H9 (cell line): Measurements from ENCODE around the gene HNRNPF. TPM values are rescaled to one million over a fixed set of nuclear protein-coding genes. Genes with fewer than 3 reads are reported as not detected.

Experiments used
- DNase-seq: peaks from one replicate; pipeline ENCODE4 v3.0.0-alpha.2; 2017
- H2AFZ ChIP-seq: one replicate; pipeline ENCODE4 v1.6.1; 2013; ENCODE audit warnings: mild to moderate bottlenecking, low read length, control low read depth, moderate library complexity
- H2AK5ac ChIP-seq: 2 replicates; pipeline ENCODE4 v1.6.1; 2013; ENCODE audit warnings: low read length, control low read depth, mixed read lengths; ENCODE audit not compliant: insufficient read length
- H2BK120ac ChIP-seq: one replicate; pipeline ENCODE4 v1.6.1; 2013; ENCODE audit warnings: low read depth, mild to moderate bottlenecking, low read length, control low read depth, inconsistent platforms; ENCODE audit not compliant: poor library complexity, severe bottlenecking
- H2BK12ac ChIP-seq: 2 replicates; pipeline ENCODE4 v1.6.1; 2013; ENCODE audit warnings: low read length, control low read depth, mixed read lengths, low read depth; ENCODE audit not compliant: insufficient read length
- H2BK15ac ChIP-seq: 2 replicates; pipeline ENCODE4 v1.6.1; 2013; ENCODE audit warnings: low read depth, low read length, control low read depth
- H2BK20ac ChIP-seq: one replicate; pipeline ENCODE4 v1.6.1; 2013; ENCODE audit warnings: low read depth, mild to moderate bottlenecking, low read length, control low read depth, inconsistent platforms; ENCODE audit not compliant: poor library complexity, severe bottlenecking
- H2BK5ac ChIP-seq: 2 replicates; pipeline ENCODE4 v1.6.1; 2013; ENCODE audit warnings: low read length, control low read depth, mixed read lengths; ENCODE audit not compliant: insufficient read length
- H3K14ac ChIP-seq: 2 replicates; pipeline ENCODE4 v1.6.1; 2013; ENCODE audit warnings: low read length, control low read depth; ENCODE audit not compliant: insufficient read depth
- H3K18ac ChIP-seq: 2 replicates; pipeline ENCODE4 v1.6.1; 2013; ENCODE audit warnings: low read depth, mild to moderate bottlenecking, mixed read lengths, low read length, control low read depth; ENCODE audit not compliant: insufficient read length
- H3K23ac ChIP-seq: 2 replicates; pipeline ENCODE4 v1.6.1; 2013; ENCODE audit warnings: low read length, control low read depth, mixed read lengths, low read depth; ENCODE audit not compliant: insufficient read length
- H3K23me2 ChIP-seq: 2 replicates; pipeline ENCODE4 v1.6.1; 2013; ENCODE audit warnings: low read depth, mild to moderate bottlenecking, mixed read lengths, low read length, control low read depth; ENCODE audit not compliant: insufficient read length, poor library complexity, severe bottlenecking
- H3K27ac ChIP-seq: 2 replicates; pipeline ENCODE4 v1.5.1; 2013; ENCODE audit warnings: low read length, control low read depth, mixed read lengths, low read depth; ENCODE audit not compliant: insufficient read length
- H3K27me3 ChIP-seq: 2 replicates; pipeline ENCODE4 v1.6.1; 2013; ENCODE audit warnings: low read length, control low read depth, inconsistent platforms; ENCODE audit not compliant: insufficient read depth
- H3K4ac ChIP-seq: 2 replicates; pipeline ENCODE4 v1.6.1; 2013; ENCODE audit warnings: low read depth, mild to moderate bottlenecking, control low read depth, inconsistent platforms, low read length, moderate library complexity
- H3K4me1 ChIP-seq: 2 replicates; pipeline ENCODE4 v1.6.1; 2013; ENCODE audit warnings: low read length, control low read depth, inconsistent platforms; ENCODE audit not compliant: insufficient read depth
- H3K4me2 ChIP-seq: 2 replicates; pipeline ENCODE4 v1.6.1; 2013; ENCODE audit warnings: low read length, control low read depth, mixed read lengths; ENCODE audit not compliant: insufficient read length, insufficient read depth
- H3K56ac ChIP-seq: 2 replicates; pipeline ENCODE4 v1.6.1; 2013; ENCODE audit warnings: low read depth, mild to moderate bottlenecking, mixed read lengths, low read length, control low read depth; ENCODE audit not compliant: insufficient read length
- H3K79me1 ChIP-seq: 2 replicates; pipeline ENCODE4 v1.6.1; 2013; ENCODE audit warnings: low read depth, mild to moderate bottlenecking, moderate library complexity, low read length, control low read depth, inconsistent platforms; ENCODE audit not compliant: insufficient read depth, poor library complexity, severe bottlenecking
- H3K79me2 ChIP-seq: 2 replicates; pipeline ENCODE4 v1.6.1; 2013; ENCODE audit warnings: low read length, control low read depth, inconsistent platforms; ENCODE audit not compliant: insufficient read depth
- H3K9ac ChIP-seq: 2 replicates; pipeline ENCODE4 v1.6.1; 2013; ENCODE audit warnings: low read length, control low read depth, mixed read lengths; ENCODE audit not compliant: insufficient read length; ENCODE audit errors: extremely low read depth
- H3K9me3 ChIP-seq: one replicate; pipeline ENCODE4 v1.6.1; 2013; ENCODE audit warnings: low read depth, low read length, inconsistent platforms; ENCODE audit not compliant: control insufficient read depth
- H3T11ph ChIP-seq: one replicate; pipeline ENCODE4 v1.6.1; 2013; ENCODE audit warnings: mild to moderate bottlenecking, low read length, control low read depth, inconsistent platforms
- H4K20me1 ChIP-seq: one replicate; pipeline ENCODE4 v1.6.1; 2013; ENCODE audit not compliant: control insufficient read depth, insufficient read length, insufficient read depth
- H4K5ac ChIP-seq: 2 replicates; pipeline ENCODE4 v1.6.1; 2013; ENCODE audit warnings: low read depth, mild to moderate bottlenecking, mixed read lengths, low read length, control low read depth; ENCODE audit not compliant: insufficient read length
- H4K8ac ChIP-seq: replicated peaks from 2 replicates; pipeline ENCODE4 v1.6.1; 2013; ENCODE audit warnings: low read length, control low read depth, mixed read lengths, low read depth; ENCODE audit not compliant: insufficient read length
- H4K91ac ChIP-seq: 2 replicates; pipeline ENCODE4 v1.6.1; 2013; ENCODE audit warnings: low read depth, mild to moderate bottlenecking, moderate library complexity, mixed read lengths, low read length, control low read depth; ENCODE audit not compliant: insufficient read length
- H3K27ac Mint-ChIP-seq, 3 experiments: 2 replicates in 2 of 3; 3 replicates in 1 of 3; pipeline ENCODE4 v1.8.0; 2020 to 2021; ENCODE audit warnings: mixed read lengths in 3 of 3, mild to moderate bottlenecking in 1 of 3, moderate library complexity in 1 of 3
- H3K27me3 Mint-ChIP-seq: 2 replicates; pipeline ENCODE4 v1.8.0; 2021; ENCODE audit warnings: low read depth, mild to moderate bottlenecking, moderate library complexity, mixed read lengths
- H3K36me3 Mint-ChIP-seq, 3 experiments: 2 replicates in 2 of 3; 3 replicates in 1 of 3; pipeline ENCODE4 v1.8.0; 2020 to 2021; ENCODE audit warnings: low read depth in 3 of 3, mixed read lengths in 3 of 3; ENCODE audit not compliant: insufficient read depth in 1 of 3
- H3K4me1 Mint-ChIP-seq, 2 experiments: 2 replicates each; pipeline ENCODE4 v1.8.0; 2020; ENCODE audit warnings: mixed read lengths in 2 of 2
- H3K4me3 Mint-ChIP-seq, 2 experiments: 2 replicates in 1 of 2; 3 replicates in 1 of 2; pipeline ENCODE4 v1.8.0; 2020 to 2021; ENCODE audit warnings: mild to moderate bottlenecking in 2 of 2, mixed read lengths in 2 of 2, moderate library complexity in 1 of 2
- H3K9me3 Mint-ChIP-seq, 2 experiments: 2 replicates in 1 of 2; 3 replicates in 1 of 2; pipeline ENCODE4 v1.8.0; 2020; ENCODE audit warnings: mild to moderate bottlenecking in 2 of 2, mixed read lengths in 2 of 2, moderate library complexity in 1 of 2
- CTCF ChIP-seq: fragments of 200-600 bp; sonication (generic); conservative IDR thresholded peaks from 3 replicates; pipeline ENCODE4 v1.8.0; 2021; ENCODE audit warnings: antibody characterized with exemption, mild to moderate bottlenecking
- WGBS: extraction: QIAGEN DNeasy Blood & Tissue Kit; methylation state at CpG from one replicate; pipeline ENCODE4 v1.1.7; 2013; ENCODE audit warnings: missing lambda C conversion rate, low lambda C conversion rate, mixed read lengths; ENCODE audit not compliant: insufficient read length; ENCODE audit errors: extremely low coverage; 5-methylcytosine and 5-hydroxymethylcytosine counted together
- total RNA-seq: library from RNA; stranded (reverse); gene quantifications from 2 replicates; pipeline ENCODE4 v1.2.1, GENCODE V29; 2021

HNRNPF gene
- total RNA-seq, 1 experiment from 2014 or later: 411 TPM

- Mint-ChIP-seq H3K27ac (0 out of 7 replicates have a peak overlapping the region, but pooled peaks of 1 of the 3 experiments have one; percentile 34), H3K27me3 (no peaks in the 10 kb centered on the region), H3K4me3 (no peak overlapping the region), H3K4me1 (peaks cover 14% of the 10 kb centered on the region in 2 experiments), H3K9me3 (no peaks in the 10 kb centered on the region), H3K36me3 (no peaks in the 10 kb centered on the region)
- Histone ChIP-seq H2BK15ac (no peak overlapping the region), H3K79me1 (no peaks in the 10 kb centered on the region), H3K23ac (no peak overlapping the region), H3K27me3 (no peaks in the 10 kb centered on the region), H2BK20ac (no peak overlapping the region), H3K79me2 (no peaks in the 10 kb centered on the region), H2BK120ac (no peak overlapping the region), H3K4me2 (no peak overlapping the region), H3K4me1 (no peaks in the 10 kb centered on the region), H4K5ac (no peak overlapping the region), H3K27ac (no peak overlapping the region), H3K23me2 (no peaks in the 10 kb centered on the region), H4K91ac (no peak overlapping the region), H3T11ph (no peak overlapping the region), H2BK5ac (no peak overlapping the region), H3K56ac (no peak overlapping the region), H2AK5ac (no peak overlapping the region), H4K8ac (no peak overlapping the region), H3K9ac (no peak overlapping the region), H3K4ac (no peak overlapping the region), H3K14ac (no peak overlapping the region), H3K9me3 (no peaks in the 10 kb centered on the region), H2AFZ (no peak overlapping the region), H2BK12ac (no peak overlapping the region), H3K18ac (no peak overlapping the region), H4K20me1 (no peaks in the 10 kb centered on the region)
- no peak for DNase-seq
- WGBS: no CpG with 5 or more reads among the region's 4 CpGs
- TF ChIP-seq CTCF: no peak
These were observed 61.0 kb downstream of the HNRNPF start for GRCh38 chr10:43347997-43348396.
